Measurements from ENCODE around the gene IFFO2.

Gene IFFO2

GRCh38 chr1:18953731-18954231 is 2.7 kb downstream of the IFFO2 start:
- TF ChIP-seq REST (IDR thresholded peaks at IDR 0.05; ENCODE audit: insufficient read depth in 1 of 2, low read depth in 2 of 2, low read length in 2 of 2): no peak
- TF ChIP-seq POLR2AphosphoS5 (IDR thresholded peaks at IDR 0.05; ENCODE audit: low read depth, low read length): no peak
- no peak for TF ChIP-seq SIN3A (IDR thresholded peaks at IDR 0.05; ENCODE audit: borderline replicate concordance, insufficient read depth, low read length)
- no peak for TF ChIP-seq FOXP2 (optimal IDR thresholded peaks at IDR 0.05; ENCODE audit: borderline replicate concordance, extremely low read depth, extremely low read length, insufficient read depth)
- TF ChIP-seq TAF1 (IDR thresholded peaks at IDR 0.05; ENCODE audit: borderline replicate concordance, insufficient read depth, low read length): no peak

- TF ChIP-seq REST (IDR thresholded peaks at IDR 0.05; ENCODE audit: insufficient read depth in 1 of 2, low read depth in 2 of 2, low read length in 2 of 2) (no peak), SIN3A (IDR thresholded peaks at IDR 0.05; ENCODE audit: borderline replicate concordance, insufficient read depth, low read length) (no peak), POLR2AphosphoS5 (IDR thresholded peaks at IDR 0.05; ENCODE audit: low read depth, low read length) (no peak), FOXP2 (optimal IDR thresholded peaks at IDR 0.05; ENCODE audit: borderline replicate concordance, extremely low read depth, extremely low read length, insufficient read depth) (no peak), TAF1 (IDR thresholded peaks at IDR 0.05; ENCODE audit: borderline replicate concordance, insufficient read depth, low read length) (no peak)
Observed at GRCh38 chr1:18951818-18952391, 4.6 kb downstream of the IFFO2 start.

GRCh38 chr1:18951416-18951815 is 5.1 kb downstream of the IFFO2 start:
- no peak for TF ChIP-seq SIN3A (IDR thresholded peaks at IDR 0.05; ENCODE audit: borderline replicate concordance, insufficient read depth, low read length)

GRCh38 chr1:18950401-18951026 is 6.0 kb downstream of the IFFO2 start:
- TF ChIP-seq POLR2AphosphoS5 (IDR thresholded peaks at IDR 0.05; ENCODE audit: low read depth, low read length) (no peak), REST (IDR thresholded peaks at IDR 0.05; ENCODE audit: insufficient read depth in 1 of 2, low read depth in 2 of 2, low read length in 2 of 2) (no peak)

- TF ChIP-seq REST (IDR thresholded peaks at IDR 0.05; ENCODE audit: insufficient read depth in 1 of 2, low read depth in 2 of 2, low read length in 2 of 2): no peak; a peak in 1 of 4 replicates
- no peak for TF ChIP-seq FOXP2 (optimal IDR thresholded peaks at IDR 0.05; ENCODE audit: borderline replicate concordance, extremely low read depth, extremely low read length, insufficient read depth)
- TF ChIP-seq TAF1 (IDR thresholded peaks at IDR 0.05; ENCODE audit: borderline replicate concordance, insufficient read depth, low read length): no peak
- TF ChIP-seq POLR2AphosphoS5 (IDR thresholded peaks at IDR 0.05; ENCODE audit: low read depth, low read length): no peak
- TF ChIP-seq SIN3A (IDR thresholded peaks at IDR 0.05; ENCODE audit: borderline replicate concordance, insufficient read depth, low read length): no peak
Observed at GRCh38 chr1:18949686-18950400, 6.6 kb downstream of the IFFO2 start.
